Activated CD4-positive, alpha-beta T cell treated with anti-CD3 and anti-CD28 coated beads, Interleukin-2, amount 10 ng/mL, durations not matched to agents 24 days and 14 days (primary cell): Measurements from ENCODE around the gene CTU2. TPM values are rescaled to one million over a fixed set of nuclear protein-coding genes. Genes with fewer than 3 reads are reported as not detected.

Experiments used
- DNase-seq: peaks from one replicate; pipeline ENCODE4 v3.0.0; 2022
- H3K27ac Mint-ChIP-seq: one replicate; pipeline ENCODE4 v1.8.0; 2022; ENCODE audit warnings: mild to moderate bottlenecking, mixed read lengths
- H3K27me3 Mint-ChIP-seq: one replicate; pipeline ENCODE4 v1.8.0; 2022; ENCODE audit warnings: mixed read lengths
- H3K36me3 Mint-ChIP-seq: one replicate; pipeline ENCODE4 v1.8.0; 2022; ENCODE audit warnings: low read depth, mild to moderate bottlenecking, mixed read lengths
- H3K4me1 Mint-ChIP-seq: one replicate; pipeline ENCODE4 v1.8.0; 2021; ENCODE audit warnings: mixed read lengths
- H3K4me3 Mint-ChIP-seq: one replicate; pipeline ENCODE4 v1.8.0; 2022; ENCODE audit warnings: mild to moderate bottlenecking, moderate library complexity, mixed read lengths
- H3K9me3 Mint-ChIP-seq: one replicate; pipeline ENCODE4 v1.8.0; 2021; ENCODE audit warnings: mixed read lengths
- intact Hi-C: fragments of 100-400 bp; cut with micrococcal nuclease; formaldehyde crosslinking; loops from one replicate; pipeline ENCODE4 v1.15.1; 2023
- total RNA-seq: library from RNA; stranded (reverse); gene quantifications from 2 replicates; pipeline ENCODE4 v1.2.3, GENCODE V29; 2022

Gene CTU2
- total RNA-seq, 1 donor from 2014 or later, result 69.9 TPM

- Mint-ChIP-seq H3K27ac (no peak overlapping the region), H3K4me3 (no peak overlapping the region), H3K36me3 (peaks cover 36% of the 10 kb centered on the region), H3K4me1 (peaks cover 3% of the 10 kb centered on the region), H3K27me3 (no peaks in the 10 kb centered on the region), H3K9me3 (no peaks in the 10 kb centered on the region)
- DNase-seq, result no peak
- intact Hi-C loops, result no loop called here
Measured at GRCh38 chr16:88730632-88731607, 24.6 kb downstream of the CTU2 start.

- no peak for DNase-seq
- H3K27ac Mint-ChIP-seq, result no peak overlapping the region
- intact Hi-C loops, result no loop called here
Measured at GRCh38 chr16:88731699-88732098, 25.4 kb downstream of the CTU2 start.

GRCh38 chr16:88732172-88732960, 26.1 kb downstream of the CTU2 start:
- no peak for DNase-seq
- H3K27ac Mint-ChIP-seq, result no peak overlapping the region
- H3K27me3 Mint-ChIP-seq, result no peaks in the 10 kb centered on the region
- H3K36me3 Mint-ChIP-seq, result peaks cover 32% of the 10 kb centered on the region
- intact Hi-C loops, result no loop called here
- peaks cover 3% of the 10 kb centered on the region for H3K4me1 Mint-ChIP-seq
- H3K4me3 Mint-ChIP-seq, result no peak overlapping the region
- H3K9me3 Mint-ChIP-seq, result no peaks in the 10 kb centered on the region

More at GRCh38 chr16:88731699-88732098, 25.4 kb downstream of the CTU2 start:
- Mint-ChIP-seq H3K27me3 (no peaks in the 10 kb centered on the region), H3K4me1 (peaks cover 3% of the 10 kb centered on the region), H3K9me3 (no peaks in the 10 kb centered on the region), H3K36me3 (peaks cover 32% of the 10 kb centered on the region), H3K4me3 (no peak overlapping the region)

- intact Hi-C loops, result no loop called here
- Mint-ChIP-seq H3K27ac (no peak overlapping the region), H3K4me3 (no peak overlapping the region), H3K4me1 (peaks cover 3% of the 10 kb centered on the region), H3K27me3 (no peaks in the 10 kb centered on the region), H3K36me3 (peaks cover 31% of the 10 kb centered on the region), H3K9me3 (no peaks in the 10 kb centered on the region)
- DNase-seq, result no peak
Measured at GRCh38 chr16:88732961-88733294, 26.6 kb downstream of the CTU2 start.

- intact Hi-C loops, result no loop called here
Measured at GRCh38 chr16:88733630-88734360, 27.5 kb downstream of the CTU2 start.

GRCh38 chr16:88734361-88734728, 28.0 kb downstream of the CTU2 start:
- peaks cover 3% of the 10 kb centered on the region for H3K4me1 Mint-ChIP-seq

More at GRCh38 chr16:88733630-88734360, 27.5 kb downstream of the CTU2 start:
- H3K36me3 Mint-ChIP-seq, result peaks cover 31% of the 10 kb centered on the region
- no peak for DNase-seq
- no peaks in the 10 kb centered on the region for H3K27me3 Mint-ChIP-seq
- H3K9me3 Mint-ChIP-seq, result no peaks in the 10 kb centered on the region
- H3K4me3 Mint-ChIP-seq, result no peak overlapping the region
- H3K4me1 Mint-ChIP-seq, result peaks cover 3% of the 10 kb centered on the region
- H3K27ac Mint-ChIP-seq, result no peak overlapping the region

GRCh38 chr16:88735121-88735520, 28.8 kb downstream of the CTU2 start:
- peaks cover 3% of the 10 kb centered on the region for H3K4me1 Mint-ChIP-seq
- H3K27me3 Mint-ChIP-seq, result no peaks in the 10 kb centered on the region
- no peak for DNase-seq
- no peaks in the 10 kb centered on the region for H3K9me3 Mint-ChIP-seq
- no peak overlapping the region for H3K4me3 Mint-ChIP-seq
- H3K27ac Mint-ChIP-seq, result no peak overlapping the region
- H3K36me3 Mint-ChIP-seq, result peaks cover 28% of the 10 kb centered on the region
- intact Hi-C loops, result no loop called here

More at GRCh38 chr16:88734361-88734728, 28.0 kb downstream of the CTU2 start:
- Mint-ChIP-seq H3K4me3 (no peak overlapping the region), H3K9me3 (no peaks in the 10 kb centered on the region), H3K36me3 (peaks cover 32% of the 10 kb centered on the region), H3K27me3 (no peaks in the 10 kb centered on the region), H3K27ac (no peak overlapping the region)
- intact Hi-C loops, result no loop called here
- DNase-seq, result no peak

GRCh38 chr16:88735616-88736015, 29.3 kb downstream of the CTU2 start:
- no peak overlapping the region for H3K27ac Mint-ChIP-seq
- H3K36me3 Mint-ChIP-seq, result peaks cover 25% of the 10 kb centered on the region
- DNase-seq, result no peak
- intact Hi-C loops, result no loop called here
- peaks cover 3% of the 10 kb centered on the region for H3K4me1 Mint-ChIP-seq
- H3K9me3 Mint-ChIP-seq, result no peaks in the 10 kb centered on the region
- no peak overlapping the region for H3K4me3 Mint-ChIP-seq
- no peaks in the 10 kb centered on the region for H3K27me3 Mint-ChIP-seq

- Mint-ChIP-seq H3K4me3 (no peak overlapping the region), H3K27ac (no peak overlapping the region), H3K4me1 (peaks cover 3% of the 10 kb centered on the region), H3K36me3 (peaks cover 22% of the 10 kb centered on the region), H3K9me3 (no peaks in the 10 kb centered on the region), H3K27me3 (no peaks in the 10 kb centered on the region)
- no peak for DNase-seq
- intact Hi-C loops, result no loop called here
Measured at GRCh38 chr16:88736088-88736487, 29.8 kb downstream of the CTU2 start.

- Mint-ChIP-seq H3K27ac (no peak overlapping the region), H3K27me3 (no peaks in the 10 kb centered on the region), H3K9me3 (no peaks in the 10 kb centered on the region), H3K4me3 (no peak overlapping the region), H3K36me3 (peaks cover 22% of the 10 kb centered on the region), H3K4me1 (no peaks in the 10 kb centered on the region)
- DNase-seq, result no peak
- intact Hi-C loops, result no loop called here
Measured at GRCh38 chr16:88736496-88736895, 30.2 kb downstream of the CTU2 start.

- Mint-ChIP-seq H3K36me3 (peaks cover 16% of the 10 kb centered on the region), H3K27ac (no peak overlapping the region), H3K9me3 (no peaks in the 10 kb centered on the region), H3K4me3 (no peak overlapping the region), H3K4me1 (no peaks in the 10 kb centered on the region), H3K27me3 (no peaks in the 10 kb centered on the region)
- DNase-seq, result peak; percentile 88
- intact Hi-C loops, result loop anchor here (1.0 kb wide), 2 partner anchors 31 to 48 kb away; partner anchors contain the start of genes CTU2, PIEZO1 and RNF166
Measured at GRCh38 chr16:88737298-88738150, 31.2 kb downstream of the CTU2 start.

GRCh38 chr16:88738151-88739084, 32.1 kb downstream of the CTU2 start:
- no peaks in the 10 kb centered on the region for H3K4me1 Mint-ChIP-seq
- no peaks in the 10 kb centered on the region for H3K27me3 Mint-ChIP-seq
- H3K36me3 Mint-ChIP-seq, result peaks cover 16% of the 10 kb centered on the region
- no peaks in the 10 kb centered on the region for H3K9me3 Mint-ChIP-seq
- no peak overlapping the region for H3K27ac Mint-ChIP-seq
- intact Hi-C loops, result no loop called here
- H3K4me3 Mint-ChIP-seq, result no peak overlapping the region
- no peak for DNase-seq
